Central memory CD8-positive, alpha-beta T cell (primary cell): ENCODE results near the gene TBC1D12.
"Not testable (repeated sequence)": the region's sequence is repeated elsewhere in the genome, so short reads cannot be mapped to it uniquely, and the experiment has no call there.

Experiments used
- ATAC-seq: fragments of 150-1000 bp; cut with Tn5 transposase; replicated peaks from 2 replicates; pipeline ENCODE4 v1.10.0; 2022; ENCODE audit warnings: mild to moderate bottlenecking, moderate FRiP score, moderate number of reproducible peaks; ENCODE audit not compliant: poor library complexity, severe bottlenecking; ENCODE audit errors: extremely low read depth
- DNase-seq, 2 donors: peaks; one replicate each; pipeline ENCODE4 v3.0.0; 2021; ENCODE audit warnings: low spot score in 2 of 2
- H3K27ac Mint-ChIP-seq: one replicate; pipeline ENCODE4 v1.8.0; 2022; ENCODE audit warnings: low read depth, mild to moderate bottlenecking, moderate library complexity, mixed read lengths
- H3K27me3 Mint-ChIP-seq: one replicate; pipeline ENCODE4 v1.8.0; 2022; ENCODE audit warnings: mixed read lengths
- H3K36me3 Mint-ChIP-seq: one replicate; pipeline ENCODE4 v1.8.0; 2022; ENCODE audit warnings: mild to moderate bottlenecking, moderate library complexity, mixed read lengths; ENCODE audit not compliant: insufficient read depth
- H3K4me1 Mint-ChIP-seq: one replicate; pipeline ENCODE4 v1.8.0; 2022; ENCODE audit warnings: mixed read lengths
- H3K4me3 Mint-ChIP-seq: one replicate; pipeline ENCODE4 v1.8.0; 2022; ENCODE audit warnings: mild to moderate bottlenecking, moderate library complexity, mixed read lengths
- H3K9me3 Mint-ChIP-seq: one replicate; pipeline ENCODE4 v1.8.0; 2022; ENCODE audit warnings: mixed read lengths

Gene TBC1D12

DNA sequence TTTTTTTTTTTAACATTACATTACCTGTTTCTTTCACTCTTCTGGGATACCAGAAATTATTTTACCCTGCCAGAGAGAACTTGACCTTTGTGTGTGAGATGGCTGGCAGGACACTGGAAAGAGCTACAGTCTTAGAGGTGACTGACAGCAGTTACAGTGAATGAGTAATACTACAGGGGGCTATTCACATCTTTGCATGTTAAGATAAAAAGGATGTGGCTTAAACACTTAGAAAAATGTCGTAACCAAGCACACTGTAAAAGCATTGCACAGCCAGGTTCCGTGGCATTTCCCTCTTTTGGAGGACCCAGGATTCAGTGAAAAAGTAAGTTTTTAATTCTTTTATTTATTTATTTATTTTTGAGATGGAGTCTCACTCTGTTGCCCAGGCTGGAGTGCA, 18.8 kb upstream of the TBC1D12 start:
- ATAC-seq (no peak), DNase-seq (no peak)
- H3K4me3 Mint-ChIP-seq, result no peak overlapping the region
- H3K36me3 Mint-ChIP-seq, result peaks cover 3% of the 10 kb centered on the region
- H3K9me3 Mint-ChIP-seq, result no peaks in the 10 kb centered on the region
- H3K4me1 Mint-ChIP-seq, result no peaks in the 10 kb centered on the region
- H3K27me3 Mint-ChIP-seq, result peaks cover 41% of the 10 kb centered on the region
- H3K27ac Mint-ChIP-seq, result no peak overlapping the region

DNA sequence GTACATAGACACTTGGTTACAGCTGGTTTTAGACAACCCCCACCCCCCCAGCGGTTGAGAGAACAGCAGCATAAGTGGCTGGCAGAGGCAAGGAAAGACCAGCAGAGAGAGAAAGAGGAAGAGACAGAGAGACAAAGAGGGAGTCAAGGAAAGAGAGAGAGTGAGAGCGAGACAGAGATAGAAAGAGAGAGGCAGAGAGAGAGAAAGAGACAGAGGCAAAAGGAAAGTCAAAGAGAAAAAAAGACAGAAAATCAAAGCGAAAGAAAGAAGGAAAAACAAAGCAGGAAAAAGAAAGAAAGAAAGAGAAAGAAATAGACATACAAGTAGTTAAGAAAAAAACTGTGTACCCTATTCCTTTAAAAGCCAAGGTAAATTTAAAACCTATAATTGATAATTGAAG, 16.6 kb upstream of the TBC1D12 start:
- H3K27ac Mint-ChIP-seq, H3K4me1 Mint-ChIP-seq, H3K36me3 Mint-ChIP-seq, DNase-seq, ATAC-seq, H3K4me3 Mint-ChIP-seq, H3K9me3 Mint-ChIP-seq: not testable (repeated sequence)
- H3K27me3 Mint-ChIP-seq, result peaks cover 25% of the 10 kb centered on the region

DNA sequence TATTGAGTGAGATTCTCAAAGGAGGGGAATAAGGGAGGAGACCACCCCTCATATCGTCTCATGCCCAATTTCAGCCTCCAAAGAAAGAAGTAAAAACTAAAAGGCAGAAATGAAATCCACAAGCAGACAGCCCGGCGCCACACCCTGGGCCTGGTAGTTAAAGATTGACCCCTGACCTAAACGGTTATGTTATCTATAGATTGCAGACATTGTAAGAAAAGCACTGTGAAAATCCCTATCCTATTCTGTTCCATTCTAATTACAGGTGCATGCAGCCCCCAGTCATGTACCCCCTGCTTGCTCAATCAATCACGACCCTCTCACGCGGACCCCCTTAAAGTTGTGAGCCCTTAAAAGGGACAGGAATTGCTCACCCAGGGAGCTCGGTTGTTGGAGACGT, 10.2 kb upstream of the TBC1D12 start:
- not testable (repeated sequence) for H3K9me3 Mint-ChIP-seq, H3K27ac Mint-ChIP-seq, H3K36me3 Mint-ChIP-seq, DNase-seq, H3K4me3 Mint-ChIP-seq, ATAC-seq, H3K4me1 Mint-ChIP-seq
- peaks cover 20% of the 10 kb centered on the region for H3K27me3 Mint-ChIP-seq

DNA sequence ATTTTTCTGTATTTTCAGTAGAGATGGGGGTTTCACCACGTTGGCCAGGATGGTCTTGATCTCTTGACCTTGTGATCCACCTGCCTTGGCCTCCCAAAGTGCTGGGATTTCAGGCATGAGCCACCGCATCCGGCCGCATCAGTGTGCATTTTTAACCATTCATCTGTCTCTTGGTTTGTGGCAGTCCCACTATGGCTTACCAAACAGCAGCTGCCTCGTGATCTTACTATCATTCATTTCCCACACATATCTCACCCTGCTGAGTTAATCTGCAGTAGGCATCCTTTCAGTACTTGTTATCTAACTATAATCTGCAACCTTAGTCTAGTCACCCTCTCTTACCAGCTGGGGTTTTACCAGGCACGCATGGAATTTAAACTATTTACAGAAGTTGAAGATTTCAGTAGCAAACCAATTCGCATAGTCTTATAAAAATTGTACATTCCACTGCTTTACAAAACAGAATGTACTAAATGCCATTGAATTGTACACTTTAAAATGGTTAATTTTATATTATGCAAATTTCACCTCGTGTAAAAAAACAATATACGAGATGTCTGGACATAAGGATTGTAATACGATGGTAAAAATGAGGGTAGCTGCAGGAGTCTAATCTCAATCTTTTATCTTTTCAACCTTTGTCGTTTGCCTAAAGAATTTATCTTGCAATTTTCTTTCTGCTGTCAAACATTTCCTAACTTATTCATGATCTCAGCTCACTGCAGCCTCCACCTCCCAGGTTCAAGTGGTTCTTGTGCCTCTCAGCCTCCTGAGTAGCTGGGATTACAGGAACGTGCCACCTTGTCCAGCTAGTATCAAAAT, 4.6 kb upstream of the TBC1D12 start:
- Mint-ChIP-seq H3K4me1 (peaks cover 4% of the 10 kb centered on the region), H3K27me3 (peaks cover 48% of the 10 kb centered on the region), H3K9me3 (no peaks in the 10 kb centered on the region), H3K36me3 (no peaks in the 10 kb centered on the region), H3K4me3 (no peak overlapping the region), H3K27ac (no peak overlapping the region)
- DNase-seq (no peak), ATAC-seq (no peak)

DNA sequence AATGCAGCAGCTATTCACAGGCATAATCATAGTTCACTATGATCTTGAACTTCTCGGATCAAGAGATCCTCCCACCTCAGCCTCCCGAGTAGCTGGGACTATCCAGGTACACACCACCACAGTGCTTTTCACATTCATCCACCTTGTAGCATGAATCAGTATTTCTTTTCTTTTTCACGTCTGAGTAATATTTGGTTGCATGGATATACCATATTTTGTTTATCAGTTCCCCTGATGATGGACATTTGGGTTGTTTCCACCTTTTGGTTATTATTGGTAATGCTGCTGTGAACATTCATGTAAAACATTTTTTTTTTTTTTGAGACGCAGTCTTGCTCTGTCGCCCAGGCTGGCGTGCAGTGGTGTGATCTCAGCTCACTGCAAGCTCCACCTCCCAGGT, 3.6 kb upstream of the TBC1D12 start:
- no peak for DNase-seq
- H3K4me1 Mint-ChIP-seq, result peaks cover 8% of the 10 kb centered on the region
- H3K36me3 Mint-ChIP-seq, result no peaks in the 10 kb centered on the region
- no peaks in the 10 kb centered on the region for H3K9me3 Mint-ChIP-seq
- ATAC-seq, result no peak
- no peak overlapping the region for H3K4me3 Mint-ChIP-seq
- H3K27me3 Mint-ChIP-seq, result peaks cover 52% of the 10 kb centered on the region
- no peak overlapping the region for H3K27ac Mint-ChIP-seq

DNA sequence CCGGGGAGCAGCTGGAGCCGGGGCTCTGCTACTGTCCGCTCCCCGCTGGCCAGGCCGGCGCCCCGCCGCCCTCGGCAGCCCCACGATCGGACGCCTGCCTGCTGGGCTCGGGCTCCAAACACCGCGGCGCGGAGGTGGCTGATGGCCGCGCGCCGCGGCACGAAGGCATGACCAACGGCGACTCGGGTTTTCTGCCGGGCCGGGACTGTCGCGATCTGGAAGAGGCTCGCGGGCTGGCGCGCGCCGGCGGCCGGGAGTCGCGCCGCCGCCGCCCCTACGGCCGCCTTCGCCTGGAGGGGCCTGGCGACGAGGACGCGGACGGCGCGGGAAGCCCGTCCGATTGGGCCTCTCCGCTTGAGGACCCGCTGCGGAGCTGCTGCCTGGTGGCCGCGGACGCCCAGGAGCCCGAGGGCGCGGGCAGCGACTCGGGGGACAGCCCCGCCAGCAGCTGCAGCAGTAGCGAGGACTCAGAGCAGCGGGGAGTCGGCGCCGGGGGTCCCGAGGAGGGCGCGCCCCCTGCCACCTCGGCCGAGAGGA, 570 bp downstream of the TBC1D12 start:
- ATAC-seq (peak; percentile 37), DNase-seq (no peak)
- Mint-ChIP-seq H3K27ac (no peak overlapping the region), H3K4me1 (peaks cover 10% of the 10 kb centered on the region), H3K9me3 (no peaks in the 10 kb centered on the region), H3K27me3 (peaks cover 85% of the 10 kb centered on the region), H3K36me3 (no peaks in the 10 kb centered on the region), H3K4me3 (peak overlapping the region; percentile 54)

DNA sequence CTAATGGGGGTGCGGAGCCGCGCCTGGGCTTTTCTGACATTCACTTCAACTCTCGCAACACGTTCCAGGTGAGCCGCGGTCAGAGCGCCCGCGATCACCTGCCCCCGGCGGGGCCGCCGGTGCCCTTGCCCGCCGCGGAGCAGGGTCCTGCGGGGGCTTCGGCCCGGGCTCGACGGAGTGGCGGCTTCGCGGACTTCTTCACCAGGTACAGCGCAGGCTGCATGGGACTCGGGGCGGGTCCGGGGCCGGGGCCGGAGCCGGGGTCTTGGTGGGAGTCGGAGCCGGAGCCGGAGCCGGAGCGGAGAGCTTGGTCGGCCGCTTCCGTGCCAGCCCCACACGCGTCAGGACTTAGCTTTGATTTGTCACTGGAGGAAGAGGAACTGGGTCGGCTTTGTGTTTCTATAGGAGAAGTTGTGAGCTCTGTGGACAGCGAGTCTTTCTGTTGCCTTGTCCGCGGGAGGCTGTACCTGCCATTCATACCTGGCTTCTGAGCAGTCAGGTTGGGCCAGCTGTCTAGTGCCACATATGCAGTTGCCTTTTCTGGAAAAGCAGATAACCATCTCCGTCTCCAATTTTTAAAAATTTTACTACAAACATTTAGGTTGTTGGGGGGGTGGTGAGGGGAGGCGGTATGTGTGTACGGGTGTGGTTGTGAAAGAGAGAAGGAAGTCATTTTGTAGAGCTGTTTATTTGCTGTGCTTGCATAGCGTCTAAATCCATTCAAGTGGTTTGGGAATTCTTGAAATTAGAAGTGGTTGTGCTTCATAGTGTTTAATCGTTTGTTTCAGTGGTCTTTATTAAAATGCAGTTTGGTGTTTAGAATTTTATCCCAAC, 1.3 kb downstream of the TBC1D12 start:
- ATAC-seq (peak; percentile 37), DNase-seq (no peak)
- Mint-ChIP-seq H3K36me3 (no peaks in the 10 kb centered on the region), H3K4me1 (peaks cover 10% of the 10 kb centered on the region), H3K27me3 (peaks cover 85% of the 10 kb centered on the region), H3K9me3 (no peaks in the 10 kb centered on the region), H3K27ac (no peak overlapping the region), H3K4me3 (peak overlapping the region; percentile 70)

DNA sequence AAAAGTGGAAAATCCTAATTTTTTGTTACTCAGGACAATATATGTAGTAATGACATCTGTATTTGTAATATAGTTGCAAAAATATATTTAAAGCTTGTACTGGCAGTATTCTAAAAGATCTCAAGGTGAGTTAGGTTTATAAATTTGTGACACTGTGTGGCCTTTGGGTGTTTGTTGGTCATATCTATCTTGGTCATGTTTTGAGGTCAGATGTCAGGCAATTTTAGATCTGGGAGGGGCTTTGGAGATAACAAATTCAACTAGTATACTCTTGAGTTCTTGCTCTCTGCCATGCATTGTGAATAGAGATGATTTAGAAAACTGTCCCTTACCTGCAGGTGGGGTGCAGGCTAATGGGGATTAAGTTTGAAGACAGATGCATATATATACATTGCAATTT, 3.1 kb downstream of the TBC1D12 start:
- Mint-ChIP-seq H3K4me3 (no peak overlapping the region), H3K9me3 (no peaks in the 10 kb centered on the region)

DNA sequence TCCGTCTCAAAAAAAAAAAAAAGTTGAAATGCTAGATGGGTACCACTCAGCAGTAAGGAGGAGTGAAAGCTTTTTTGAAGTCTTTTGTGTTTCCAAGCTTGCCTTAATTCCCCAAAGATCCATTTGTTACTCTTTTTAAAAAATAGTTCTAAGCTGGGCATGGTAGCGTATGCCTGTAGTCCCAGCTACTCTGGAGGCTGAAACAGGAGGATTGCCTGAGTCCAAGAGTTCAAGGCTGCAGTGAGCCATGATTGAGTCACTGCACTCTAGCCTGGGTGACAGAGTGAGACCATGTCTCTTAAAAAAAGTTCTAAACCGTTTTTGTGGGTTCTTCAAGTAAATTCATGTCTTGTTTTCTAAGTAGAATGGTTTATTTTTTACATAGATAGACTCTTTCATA, 5.3 kb downstream of the TBC1D12 start:
- DNase-seq (no peak), ATAC-seq (no peak)
- H3K36me3 Mint-ChIP-seq, result no peaks in the 10 kb centered on the region
- no peaks in the 10 kb centered on the region for H3K9me3 Mint-ChIP-seq
- H3K4me1 Mint-ChIP-seq, result peaks cover 6% of the 10 kb centered on the region
- no peak overlapping the region for H3K27ac Mint-ChIP-seq
- peaks cover 78% of the 10 kb centered on the region for H3K27me3 Mint-ChIP-seq
- no peak overlapping the region for H3K4me3 Mint-ChIP-seq

More for the DNA sequence above, 3.1 kb downstream of the TBC1D12 start:
- no peak overlapping the region for H3K27ac Mint-ChIP-seq
- DNase-seq (no peak), ATAC-seq (no peak)
- peaks cover 10% of the 10 kb centered on the region for H3K4me1 Mint-ChIP-seq
- H3K27me3 Mint-ChIP-seq, result peaks cover 76% of the 10 kb centered on the region
- H3K36me3 Mint-ChIP-seq, result no peaks in the 10 kb centered on the region

DNA sequence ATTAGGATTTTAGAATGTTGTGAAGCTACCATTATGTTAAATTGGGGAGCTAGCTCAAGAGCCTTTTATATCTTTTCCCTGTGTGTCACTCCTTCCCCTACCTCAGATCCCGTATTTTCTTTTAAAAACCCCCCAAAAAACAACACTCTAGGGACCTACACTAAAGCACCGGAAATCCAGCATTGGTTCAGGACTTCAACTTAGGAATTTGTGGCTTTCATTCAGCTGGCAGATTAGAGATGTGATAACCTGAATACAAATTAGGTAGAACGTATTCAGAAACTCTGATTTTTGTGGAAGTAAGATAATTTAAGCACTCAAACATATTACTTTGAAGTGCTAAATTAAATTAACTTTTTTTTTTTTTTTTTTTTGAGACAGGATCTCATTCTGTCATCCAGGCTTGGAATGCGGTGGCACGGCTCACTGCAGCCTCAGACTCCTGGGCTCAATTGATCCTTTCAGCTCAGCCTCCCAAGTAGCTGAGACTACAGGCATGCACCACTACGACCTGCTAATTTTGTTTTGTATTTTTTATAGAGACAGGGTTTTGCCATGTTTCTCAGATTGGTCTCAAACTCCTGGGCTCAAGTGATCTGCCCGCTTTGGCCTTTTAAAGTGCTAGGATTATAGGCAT, 6.8 kb downstream of the TBC1D12 start:
- Mint-ChIP-seq H3K27ac (no peak overlapping the region), H3K9me3 (no peaks in the 10 kb centered on the region), H3K4me1 (no peaks in the 10 kb centered on the region), H3K4me3 (no peak overlapping the region), H3K27me3 (peaks cover 82% of the 10 kb centered on the region), H3K36me3 (no peaks in the 10 kb centered on the region)
- DNase-seq (no peak), ATAC-seq (no peak)

DNA sequence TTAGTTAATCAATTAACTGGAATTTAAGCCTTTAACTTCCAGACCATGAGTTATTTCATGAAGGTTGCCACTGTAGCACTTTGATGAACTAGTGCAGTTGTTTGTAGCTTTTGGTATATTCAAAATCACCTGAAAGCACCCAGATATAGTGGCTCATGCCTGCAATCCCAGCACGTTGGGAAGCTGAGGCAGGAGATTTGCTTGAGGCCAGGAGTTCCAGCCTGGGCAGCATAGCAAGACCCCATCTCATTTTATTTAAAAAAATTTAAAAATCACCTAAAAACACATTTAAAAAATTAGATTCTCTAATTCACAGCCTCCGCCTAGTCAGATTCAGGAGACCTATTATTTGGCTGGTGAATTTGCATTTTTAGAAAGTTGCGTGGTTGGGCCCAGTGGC, 9.0 kb downstream of the TBC1D12 start:
- Mint-ChIP-seq H3K9me3 (no peaks in the 10 kb centered on the region), H3K27me3 (peaks cover 62% of the 10 kb centered on the region), H3K36me3 (no peaks in the 10 kb centered on the region), H3K4me3 (no peak overlapping the region), H3K27ac (no peak overlapping the region), H3K4me1 (no peaks in the 10 kb centered on the region)
- DNase-seq (no peak), ATAC-seq (no peak)

DNA sequence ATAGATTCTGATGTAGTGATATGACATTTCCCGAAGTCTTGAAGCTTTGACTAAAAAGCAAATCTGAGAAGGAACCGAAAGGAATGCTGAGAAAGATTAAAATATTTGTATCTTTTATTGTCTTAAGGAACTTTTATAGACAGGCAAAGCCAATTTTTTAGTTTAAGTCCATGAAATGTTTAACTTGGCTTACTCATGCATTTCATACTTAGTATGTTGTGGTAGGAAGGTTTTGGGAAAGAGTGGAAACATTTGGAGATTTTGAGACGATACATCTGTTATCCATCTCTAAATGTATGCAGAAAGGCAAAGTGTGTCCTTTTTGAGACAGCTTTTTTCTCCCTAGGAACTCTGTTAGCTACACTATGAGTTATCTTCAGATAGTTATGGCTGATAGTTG, 10.1 kb downstream of the TBC1D12 start:
- DNase-seq (no peak), ATAC-seq (no peak)

More for the DNA sequence above, 10.1 kb downstream of the TBC1D12 start:
- no peaks in the 10 kb centered on the region for H3K36me3 Mint-ChIP-seq
- H3K27ac Mint-ChIP-seq, result no peak overlapping the region
- no peaks in the 10 kb centered on the region for H3K4me1 Mint-ChIP-seq
- peaks cover 54% of the 10 kb centered on the region for H3K27me3 Mint-ChIP-seq
- H3K9me3 Mint-ChIP-seq, result no peaks in the 10 kb centered on the region
- H3K4me3 Mint-ChIP-seq, result no peak overlapping the region
